Activated B cell treated with CpG ODN at 0.5 μM for 24 hours (primary cell): Measurements from ENCODE around the gene FRYL. TPM values are rescaled to one million over a fixed set of nuclear protein-coding genes. Genes with fewer than 3 reads are reported as not detected.
"Not testable (repeated sequence)": the region's sequence is repeated elsewhere in the genome, so short reads cannot be mapped to it uniquely, and the experiment has no call there.

Experiments used
- ATAC-seq: fragments of 200-7000 bp; cut with Tn5 transposase; one replicate; pipeline ENCODE4 v1.10.0; 2021; ENCODE audit warnings: low read depth, mild to moderate bottlenecking, moderate library complexity
- CTCF ChIA-PET: fragments of 350-600 bp; sonication (Branson Sonifier 250); formaldehyde crosslinking; loops from one replicate; lab custom pipeline; 2021; ENCODE audit warnings: antibody characterized with exemption; lab: Charles Lee
- POLR2A ChIA-PET: fragments of 350-600 bp; sonication (Branson Sonifier 250); formaldehyde crosslinking; loops from one replicate; lab custom pipeline; 2021; ENCODE audit warnings: antibody characterized with exemption; lab: Charles Lee
- DNase-seq: peaks from one replicate; pipeline ENCODE4 v3.0.0; 2022
- H3K27ac Mint-ChIP-seq: one replicate; pipeline ENCODE4 v1.8.0; 2020; ENCODE audit warnings: mixed read lengths
- H3K27me3 Mint-ChIP-seq: one replicate; pipeline ENCODE4 v1.8.0; 2021; ENCODE audit warnings: mixed read lengths
- H3K36me3 Mint-ChIP-seq: one replicate; pipeline ENCODE4 v1.8.0; 2021; ENCODE audit warnings: low read depth, mixed read lengths
- H3K4me1 Mint-ChIP-seq: one replicate; pipeline ENCODE4 v1.8.0; 2021; ENCODE audit warnings: mixed read lengths
- H3K4me3 Mint-ChIP-seq: one replicate; pipeline ENCODE4 v1.8.0; 2020; ENCODE audit warnings: mild to moderate bottlenecking, mixed read lengths
- H3K9me3 Mint-ChIP-seq: one replicate; pipeline ENCODE4 v1.8.0; 2020; ENCODE audit warnings: mixed read lengths
- CTCF ChIP-seq: fragments of 200-600 bp; IDR thresholded peaks from one replicate; pipeline ENCODE4 v1.8.0; 2022; ENCODE audit warnings: antibody characterized with exemption, mild to moderate bottlenecking
- intact Hi-C: fragments of 100-400 bp; cut with micrococcal nuclease; formaldehyde crosslinking; loops from one replicate; pipeline ENCODE4 v1.15.1; 2024
- total RNA-seq: library from RNA; stranded (reverse); gene quantifications from 2 replicates; pipeline ENCODE4 v1.2.3, GENCODE V29; 2022

The FRYL gene
- total RNA-seq, 1 donor from 2014 or later: 91.5 TPM

- DNase-seq: no peak
- no peak overlapping the region for H3K27ac Mint-ChIP-seq
- POLR2A ChIA-PET: no interaction called here
- TF ChIP-seq CTCF: no peak
- peaks cover 8% of the 10 kb centered on the region for H3K36me3 Mint-ChIP-seq
- no peaks in the 10 kb centered on the region for H3K27me3 Mint-ChIP-seq
- CTCF ChIA-PET: no interaction called here
- no peak for ATAC-seq
- peaks cover 5% of the 10 kb centered on the region for H3K9me3 Mint-ChIP-seq
- peaks cover 24% of the 10 kb centered on the region for H3K4me1 Mint-ChIP-seq
- no peak overlapping the region for H3K4me3 Mint-ChIP-seq
- intact Hi-C loops: no loop called here
Measured at GRCh38 chr4:48720459-48720858, 59.6 kb downstream of the FRYL start.

- Mint-ChIP-seq H3K27ac (no peak overlapping the region), H3K36me3 (peaks cover 8% of the 10 kb centered on the region), H3K4me3 (no peak overlapping the region), H3K9me3 (peaks cover 5% of the 10 kb centered on the region), H3K4me1 (peaks cover 17% of the 10 kb centered on the region), H3K27me3 (no peaks in the 10 kb centered on the region)
- CTCF ChIA-PET: no interaction called here
- no peak for DNase-seq
- TF ChIP-seq CTCF: no peak
- intact Hi-C loops: no loop called here
- POLR2A ChIA-PET: no interaction called here
- no peak for ATAC-seq
Measured at GRCh38 chr4:48718818-48719465, 61.1 kb downstream of the FRYL start.

GRCh38 chr4:48716285-48716684, 63.8 kb downstream of the FRYL start:
- CTCF ChIA-PET, H3K4me3 Mint-ChIP-seq, intact Hi-C loops, H3K27me3 Mint-ChIP-seq, POLR2A ChIA-PET, ATAC-seq, H3K27ac Mint-ChIP-seq, DNase-seq, H3K9me3 Mint-ChIP-seq: not testable (repeated sequence)
- H3K36me3 Mint-ChIP-seq: peaks cover 10% of the 10 kb centered on the region
- peaks cover 17% of the 10 kb centered on the region for H3K4me1 Mint-ChIP-seq

- Mint-ChIP-seq H3K27me3 (no peaks in the 10 kb centered on the region), H3K36me3 (peaks cover 42% of the 10 kb centered on the region), H3K4me3 (no peak overlapping the region), H3K27ac (no peak overlapping the region), H3K9me3 (peaks cover 3% of the 10 kb centered on the region), H3K4me1 (peaks cover 13% of the 10 kb centered on the region)
- ATAC-seq: no peak
- intact Hi-C loops: no loop called here
- CTCF ChIA-PET: no interaction called here
- no peak for DNase-seq
- POLR2A ChIA-PET: interaction anchor here (0.6 kb wide), 1 partner anchor 75 kb away, joined by 9 read pairs; no protein-coding TSS in a partner anchor
- TF ChIP-seq CTCF: no peak
Measured at GRCh38 chr4:48710446-48711209, 69.5 kb downstream of the FRYL start.

- no peak for TF ChIP-seq CTCF
- Mint-ChIP-seq H3K4me1 (peaks cover 13% of the 10 kb centered on the region), H3K36me3 (peaks cover 42% of the 10 kb centered on the region), H3K4me3 (no peak overlapping the region), H3K9me3 (peaks cover 3% of the 10 kb centered on the region), H3K27ac (no peak overlapping the region), H3K27me3 (no peaks in the 10 kb centered on the region)
- ChIA-PET CTCF (no interaction called here), POLR2A (no interaction called here)
- intact Hi-C loops: no loop called here
- DNase-seq (no peak), ATAC-seq (no peak)
Measured at GRCh38 chr4:48709901-48710300, 70.2 kb downstream of the FRYL start.
